ENCODE measurements around the gene KLHDC10. TPM values are rescaled to one million over a fixed set of nuclear protein-coding genes. Genes with fewer than 3 reads are reported as not detected.

Gene KLHDC10
- total and polyA plus RNA-seq, 2 experiments from 2014 or later: 7.2 to 29.0 TPM

- Histone ChIP-seq H3K9me3 (ENCODE audit: low read depth) (no peaks in the 10 kb centered on the region), H3K79me2 (no peaks in the 10 kb centered on the region), H3K27me3 (no peaks in the 10 kb centered on the region), H3K9me2 (replicated peaks; ENCODE audit: insufficient read depth) (no peaks in the 10 kb centered on the region), H3K27ac (no peak overlapping the region), H4K20me1 (ENCODE audit: insufficient read depth, poor library complexity, severe bottlenecking) (no peaks in the 10 kb centered on the region), H3K36me3 (replicated peaks; ENCODE audit: insufficient read depth, low read depth) (peaks cover 7% of the 10 kb centered on the region), H3K4me1 (ENCODE audit: insufficient read depth) (no peaks in the 10 kb centered on the region), H3K4me3 (no peak overlapping the region), H3K4me2 (no peak overlapping the region), H2AFZ (no peak overlapping the region)
- no peak for DNase-seq (ENCODE audit: low spot score)
- no peak for TF ChIP-seq EZH2phosphoT487 (IDR thresholded peaks at IDR 0.05; ENCODE audit: low read depth, severe bottlenecking, unreplicated experiment)
- TF ChIP-seq EZH2 (IDR thresholded peaks at IDR 0.05; ENCODE audit: borderline replicate concordance): no peak
- TF ChIP-seq, protein P1, sequence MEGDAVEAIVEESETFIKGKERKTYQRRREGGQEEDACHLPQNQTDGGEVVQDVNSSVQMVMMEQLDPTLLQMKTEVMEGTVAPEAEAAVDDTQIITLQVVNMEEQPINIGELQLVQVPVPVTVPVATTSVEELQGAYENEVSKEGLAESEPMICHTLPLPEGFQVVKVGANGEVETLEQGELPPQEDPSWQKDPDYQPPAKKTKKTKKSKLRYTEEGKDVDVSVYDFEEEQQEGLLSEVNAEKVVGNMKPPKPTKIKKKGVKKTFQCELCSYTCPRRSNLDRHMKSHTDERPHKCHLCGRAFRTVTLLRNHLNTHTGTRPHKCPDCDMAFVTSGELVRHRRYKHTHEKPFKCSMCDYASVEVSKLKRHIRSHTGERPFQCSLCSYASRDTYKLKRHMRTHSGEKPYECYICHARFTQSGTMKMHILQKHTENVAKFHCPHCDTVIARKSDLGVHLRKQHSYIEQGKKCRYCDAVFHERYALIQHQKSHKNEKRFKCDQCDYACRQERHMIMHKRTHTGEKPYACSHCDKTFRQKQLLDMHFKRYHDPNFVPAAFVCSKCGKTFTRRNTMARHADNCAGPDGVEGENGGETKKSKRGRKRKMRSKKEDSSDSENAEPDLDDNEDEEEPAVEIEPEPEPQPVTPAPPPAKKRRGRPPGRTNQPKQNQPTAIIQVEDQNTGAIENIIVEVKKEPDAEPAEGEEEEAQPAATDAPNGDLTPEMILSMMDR (IDR thresholded peaks at IDR 0.05; ENCODE audit: poor library complexity): no peak
- 92% methylated on average over 4 of the region's 4 CpGs for WGBS (ENCODE audit: low lambda C conversion rate, missing lambda C conversion rate)
Measured at GRCh38 chr7:130174237-130174959, 104.1 kb downstream of the KLHDC10 start.

GRCh38 chr7:130178251-130178650, 107.9 kb downstream of the KLHDC10 start:
- H3K9me3 ChIP-seq (ENCODE audit: low read depth): no peaks in the 10 kb centered on the region
- no peaks in the 10 kb centered on the region for H3K27me3 ChIP-seq
- no peak for DNase-seq (ENCODE audit: low spot score)
- 90% methylated on average over 4 of the region's 4 CpGs for WGBS (ENCODE audit: low lambda C conversion rate, missing lambda C conversion rate)
- H3K4me2 ChIP-seq: no peak overlapping the region
- H3K27ac ChIP-seq: no peak overlapping the region
- H4K20me1 ChIP-seq (ENCODE audit: insufficient read depth, poor library complexity, severe bottlenecking): no peaks in the 10 kb centered on the region
- no peak overlapping the region for H3K4me3 ChIP-seq
- no peaks in the 10 kb centered on the region for H3K79me2 ChIP-seq
- TF ChIP-seq EZH2phosphoT487 (IDR thresholded peaks at IDR 0.05; ENCODE audit: low read depth, severe bottlenecking, unreplicated experiment): no peak
- no peak for TF ChIP-seq EZH2 (IDR thresholded peaks at IDR 0.05; ENCODE audit: borderline replicate concordance)
- TF ChIP-seq, protein P1 (IDR thresholded peaks at IDR 0.05; ENCODE audit: poor library complexity): no peak
- H3K36me3 ChIP-seq (replicated peaks; ENCODE audit: insufficient read depth, low read depth): no peaks in the 10 kb centered on the region
- H3K9me2 ChIP-seq (replicated peaks; ENCODE audit: insufficient read depth): no peaks in the 10 kb centered on the region
- H3K4me1 ChIP-seq (ENCODE audit: insufficient read depth): no peaks in the 10 kb centered on the region
- H2AFZ ChIP-seq: no peak overlapping the region

DNA sequence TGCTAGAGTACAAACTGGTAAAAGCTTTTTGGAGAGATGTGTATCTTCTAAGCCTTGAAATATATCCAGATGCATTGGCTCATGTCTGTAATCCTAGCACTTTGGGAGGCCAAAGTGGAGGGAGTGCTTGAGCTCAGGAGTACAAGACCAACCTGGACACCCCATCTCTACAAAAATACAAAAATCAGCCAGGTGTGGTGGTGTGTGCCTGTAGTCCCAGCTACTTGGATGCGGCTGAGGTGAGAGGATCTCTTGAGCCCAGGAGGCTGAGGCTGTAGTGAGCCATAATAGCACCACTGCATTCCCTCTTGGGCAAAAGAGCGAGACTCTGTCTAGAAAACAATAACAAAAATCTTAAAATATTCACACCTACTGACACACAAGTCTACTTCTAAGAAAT, 109.3 kb downstream of the KLHDC10 start:
- DNase-seq (ENCODE audit: low spot score): no peak
- no peaks in the 10 kb centered on the region for H4K20me1 ChIP-seq (ENCODE audit: insufficient read depth, poor library complexity, severe bottlenecking)
- WGBS (ENCODE audit: low lambda C conversion rate, missing lambda C conversion rate): 97% methylated on average over 2 of the region's 2 CpGs

More for the DNA sequence above, 109.3 kb downstream of the KLHDC10 start:
- Histone ChIP-seq H3K9me2 (replicated peaks; ENCODE audit: insufficient read depth) (no peaks in the 10 kb centered on the region), H3K36me3 (replicated peaks; ENCODE audit: insufficient read depth, low read depth) (no peaks in the 10 kb centered on the region), H3K4me3 (no peak overlapping the region), H3K4me2 (no peak overlapping the region), H3K27ac (no peak overlapping the region), H3K9me3 (ENCODE audit: low read depth) (no peaks in the 10 kb centered on the region), H2AFZ (no peak overlapping the region), H3K27me3 (no peaks in the 10 kb centered on the region), H3K4me1 (ENCODE audit: insufficient read depth) (no peaks in the 10 kb centered on the region), H3K79me2 (no peaks in the 10 kb centered on the region)
- TF ChIP-seq, protein P1 (IDR thresholded peaks at IDR 0.05; ENCODE audit: poor library complexity): no peak
- TF ChIP-seq EZH2phosphoT487 (IDR thresholded peaks at IDR 0.05; ENCODE audit: low read depth, severe bottlenecking, unreplicated experiment): no peak
- no peak for TF ChIP-seq EZH2 (IDR thresholded peaks at IDR 0.05; ENCODE audit: borderline replicate concordance)
